HG03066 (cell line): Measurements from ENCODE around the gene RAB3C.
A peak's percentile ranks its signal among the peaks of the same experiment; 100 is the strongest.

Experiments
- ATAC-seq: cut with Tn5 transposase; IDR thresholded peaks from one replicate; pipeline ENCODE4 v1.9.1; 2021; ENCODE audit warnings: low read depth; ENCODE audit not compliant: unreplicated experiment

RAB3C gene

DNA sequence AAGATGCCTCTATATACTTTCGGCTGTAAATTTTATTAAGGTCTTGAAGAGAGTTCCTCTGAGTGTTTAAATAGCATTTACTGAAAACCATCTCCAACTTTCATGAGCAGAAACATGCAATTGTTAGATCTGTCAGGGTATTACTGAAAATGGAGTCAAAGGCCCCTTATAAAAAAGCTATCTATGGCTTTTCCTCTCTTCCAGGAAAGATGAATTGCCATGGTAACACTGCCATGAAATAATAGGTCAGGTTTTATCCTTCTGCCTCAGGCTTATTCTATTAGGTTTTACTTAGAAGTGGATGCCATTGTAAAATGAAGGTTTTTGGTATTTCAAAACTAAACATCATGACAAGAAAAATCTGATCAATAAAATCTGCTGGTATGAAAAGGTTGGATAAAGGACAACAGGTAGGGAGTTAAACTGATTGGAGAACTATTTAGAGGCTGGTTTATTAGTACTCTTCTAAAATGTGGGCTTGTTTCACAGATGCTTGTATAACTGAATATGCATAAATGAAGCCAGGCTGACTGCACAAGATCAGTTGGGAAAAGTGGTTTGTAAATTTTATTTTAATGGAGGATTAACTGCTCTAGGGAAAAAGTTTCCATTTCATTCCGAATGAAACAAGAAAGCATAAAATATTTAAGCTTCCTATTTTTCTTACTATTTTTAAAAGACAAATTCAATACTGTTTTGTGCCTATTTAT, 135.5 kb downstream of the RAB3C start:
- no peak for ATAC-seq

DNA sequence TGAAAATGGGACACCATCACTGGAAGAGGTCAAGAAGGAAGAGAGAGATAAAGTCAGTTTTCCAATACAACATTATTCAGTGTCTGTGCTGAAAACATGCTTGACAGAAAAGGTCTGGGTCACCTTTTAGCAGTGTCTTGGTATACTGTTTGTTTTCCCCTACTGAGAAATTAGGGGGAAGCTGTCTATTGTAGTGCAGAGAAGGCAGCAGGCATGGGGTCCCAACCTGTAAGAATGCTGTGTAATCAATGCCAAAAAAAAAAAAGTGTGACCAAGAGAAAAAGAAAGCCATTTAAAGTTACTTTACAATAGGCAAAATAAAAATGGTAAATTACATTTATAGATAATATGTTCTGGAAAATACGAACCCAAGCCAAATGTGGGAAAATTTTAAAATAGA, 139.3 kb downstream of the RAB3C start:
- no peak for ATAC-seq

DNA sequence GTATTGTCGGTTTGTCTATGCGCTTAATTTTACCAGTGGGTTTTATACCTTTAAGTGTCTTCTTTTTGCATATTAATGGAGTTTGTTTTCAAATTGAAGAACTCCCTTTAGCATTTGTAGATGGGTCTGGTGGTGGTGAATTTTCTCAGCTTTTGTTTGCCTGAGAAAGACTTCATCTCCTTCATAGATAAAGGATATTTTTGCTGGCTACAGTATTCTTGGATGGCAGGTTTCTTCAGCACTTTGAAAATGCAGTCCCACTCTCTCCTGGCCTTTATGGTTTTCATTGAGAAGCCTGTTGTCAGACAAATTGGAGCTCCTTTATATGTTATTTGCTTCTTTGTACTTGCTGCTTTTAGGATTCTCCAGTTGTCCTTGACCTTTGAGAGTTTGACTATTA, 142.1 kb downstream of the RAB3C start:
- no peak for ATAC-seq

DNA sequence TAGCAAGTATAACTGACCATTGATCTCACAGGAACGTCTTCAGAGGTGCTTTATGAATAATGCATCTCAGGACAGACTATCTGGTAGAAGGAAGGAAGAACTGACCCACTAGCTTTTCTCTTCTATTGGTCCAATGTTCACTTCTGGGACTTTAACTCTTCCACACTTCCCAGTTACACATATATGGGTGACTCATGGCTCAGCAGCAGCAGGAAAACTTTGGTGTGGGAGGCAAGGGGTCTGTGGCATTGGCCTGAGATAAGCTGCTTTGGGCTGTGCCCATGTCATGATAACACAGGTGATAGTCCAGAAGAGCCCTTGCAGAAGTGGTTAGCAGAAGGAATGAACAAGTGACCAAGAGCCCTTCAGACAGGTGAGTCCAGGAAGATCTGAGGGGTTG, 148.8 kb downstream of the RAB3C start:
- no peak for ATAC-seq

DNA sequence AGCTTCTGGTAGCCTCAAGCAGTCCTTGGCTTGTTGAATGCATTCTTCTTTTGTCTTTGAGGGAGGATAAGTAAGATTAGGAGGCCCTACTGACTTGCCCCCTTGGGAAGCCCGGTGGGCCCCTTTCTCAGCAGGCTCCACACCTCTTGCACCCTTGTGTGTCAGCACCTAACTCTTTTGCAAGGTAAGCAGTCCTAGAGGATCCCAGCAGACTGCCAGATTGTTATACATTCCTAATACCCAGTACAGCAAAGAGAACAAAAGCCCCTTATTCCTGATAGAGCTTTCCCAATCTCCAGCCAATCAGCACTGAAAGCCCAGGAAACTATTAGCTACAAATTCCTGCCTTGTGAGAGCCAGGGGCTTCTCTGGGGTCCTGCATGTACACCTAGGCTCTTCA, 152.8 kb downstream of the RAB3C start:
- ATAC-seq: no peak

DNA sequence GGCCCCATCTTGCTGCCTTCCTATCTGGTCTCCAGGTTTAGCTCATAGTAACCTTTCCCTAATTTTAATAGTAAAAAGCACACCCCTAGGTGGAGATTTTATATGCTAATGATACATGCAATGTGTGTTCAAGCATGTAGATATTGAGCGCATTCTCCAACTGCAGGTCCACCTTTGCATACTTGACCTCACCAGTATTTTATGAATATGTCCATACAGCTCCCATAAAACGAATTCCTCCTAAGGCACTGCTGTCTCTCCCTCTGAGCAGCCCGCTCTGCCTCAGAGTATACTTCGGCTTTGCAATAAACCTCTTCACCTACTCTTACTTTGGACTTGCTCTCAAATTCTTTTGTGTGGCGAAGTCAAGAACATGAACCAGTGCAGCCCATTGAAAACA, 153.3 kb downstream of the RAB3C start:
- no peak for ATAC-seq

DNA sequence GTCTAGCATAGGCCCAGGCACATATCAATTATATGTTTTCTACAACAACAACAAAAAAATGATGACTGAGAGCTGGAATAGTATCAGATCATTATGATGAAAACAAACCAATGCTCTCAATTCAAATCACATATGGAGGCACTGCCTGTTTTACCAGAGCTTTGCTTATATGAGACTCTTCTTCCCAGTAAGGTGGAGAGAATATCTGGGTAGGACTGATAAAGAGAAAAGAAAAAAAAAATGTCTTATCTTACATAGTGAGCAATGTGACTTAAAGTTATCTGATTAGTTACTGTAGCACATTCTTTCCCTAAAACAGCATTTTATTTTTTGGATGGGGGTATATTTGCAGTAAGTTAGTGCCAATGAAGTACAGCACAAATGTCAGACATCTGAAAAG, 154.8 kb downstream of the RAB3C start:
- ATAC-seq: no peak

DNA sequence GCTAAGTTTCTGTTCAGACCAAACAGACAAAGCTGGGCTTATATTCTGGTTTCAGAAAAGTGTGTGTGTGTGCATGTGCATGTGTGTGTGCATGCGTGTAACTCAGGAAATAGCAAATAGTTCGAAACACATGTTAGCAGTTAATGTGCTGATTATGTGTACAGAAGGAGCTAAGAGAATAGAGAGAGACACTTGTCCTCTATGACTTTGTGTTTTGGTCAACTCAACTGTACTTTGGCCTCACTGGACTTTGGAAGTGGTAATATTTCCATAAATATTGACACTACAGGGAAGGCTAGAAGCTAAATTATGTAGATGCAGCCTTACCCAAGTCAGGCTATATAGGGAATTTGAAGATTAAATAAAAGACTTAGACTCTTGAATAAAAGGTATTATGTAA, 155.5 kb downstream of the RAB3C start:
- no peak for ATAC-seq

DNA sequence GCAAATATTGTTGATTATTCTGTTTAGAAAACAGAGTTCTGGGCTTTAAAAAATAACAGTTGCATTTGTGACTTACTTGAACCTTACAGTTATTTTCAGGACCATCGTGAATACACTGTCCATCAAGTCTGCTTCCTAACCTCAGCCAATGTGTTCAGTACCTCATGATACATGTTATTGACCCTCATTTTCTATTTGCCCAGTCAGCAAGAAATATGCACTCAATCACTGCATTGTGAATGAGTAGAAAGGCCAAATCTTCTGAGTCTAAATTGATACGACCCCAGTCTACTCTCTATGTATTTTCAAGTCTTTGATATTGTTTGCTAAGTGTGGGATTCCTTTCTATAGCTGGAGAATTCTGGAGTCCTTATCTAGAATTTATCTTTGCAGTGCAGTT, 156.2 kb downstream of the RAB3C start:
- no peak for ATAC-seq

DNA sequence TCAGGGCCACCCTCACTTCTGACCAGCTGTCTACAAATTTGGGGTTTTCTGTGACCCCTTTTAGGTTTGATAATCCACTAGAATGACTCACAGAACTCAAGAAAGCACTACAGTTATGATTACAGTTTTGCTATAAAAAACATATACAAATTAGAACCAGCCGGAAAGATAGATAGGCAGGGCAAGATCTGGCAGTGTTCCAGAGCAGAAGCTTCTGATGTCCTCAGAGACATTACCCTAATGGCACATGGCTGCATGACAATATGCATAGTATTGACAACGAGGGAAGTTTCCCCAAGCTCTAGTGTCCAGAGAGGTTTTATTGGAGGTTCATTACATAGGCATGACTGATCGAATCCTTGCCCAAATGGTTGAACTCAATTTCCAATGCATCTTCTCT, 158.1 kb downstream of the RAB3C start:
- no peak for ATAC-seq

DNA sequence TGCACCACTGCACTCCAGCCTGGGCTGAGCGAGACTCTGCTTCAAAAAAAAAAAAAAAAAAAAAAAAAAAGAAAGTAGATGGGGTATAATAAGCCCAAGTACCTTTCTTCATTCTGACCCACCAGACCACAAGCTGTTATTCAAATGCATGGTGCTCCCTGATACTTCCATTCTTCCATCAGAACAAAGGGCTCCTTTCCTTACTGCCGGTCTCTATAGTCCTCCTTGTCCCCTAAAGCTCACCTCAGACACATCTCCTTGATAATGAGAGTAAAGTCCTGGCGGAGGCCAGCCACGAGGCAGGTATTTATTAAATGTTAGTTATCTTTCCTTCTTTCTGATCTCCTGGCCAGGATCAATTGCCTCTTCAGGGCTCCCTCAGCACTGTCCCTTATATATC, 162.5 kb downstream of the RAB3C start:
- no peak for ATAC-seq

DNA sequence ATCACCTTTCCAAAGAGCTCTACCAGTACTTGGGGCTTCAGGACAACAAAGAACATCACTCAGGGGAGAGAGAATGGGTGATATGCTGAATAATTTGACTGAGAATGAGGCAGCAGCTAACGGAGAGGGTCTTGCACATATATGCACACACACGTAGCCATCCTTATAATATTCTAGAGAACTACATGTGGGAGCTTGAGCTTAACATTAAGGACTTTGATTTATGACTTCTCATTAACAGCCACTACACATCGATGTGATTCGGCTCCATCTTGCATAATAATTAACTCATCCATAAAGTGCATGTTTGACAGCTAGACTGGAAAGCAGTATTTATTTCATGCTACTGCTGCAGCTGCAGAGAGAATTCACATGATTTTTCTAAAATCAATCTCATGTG, 163.4 kb downstream of the RAB3C start:
- ATAC-seq: no peak

DNA sequence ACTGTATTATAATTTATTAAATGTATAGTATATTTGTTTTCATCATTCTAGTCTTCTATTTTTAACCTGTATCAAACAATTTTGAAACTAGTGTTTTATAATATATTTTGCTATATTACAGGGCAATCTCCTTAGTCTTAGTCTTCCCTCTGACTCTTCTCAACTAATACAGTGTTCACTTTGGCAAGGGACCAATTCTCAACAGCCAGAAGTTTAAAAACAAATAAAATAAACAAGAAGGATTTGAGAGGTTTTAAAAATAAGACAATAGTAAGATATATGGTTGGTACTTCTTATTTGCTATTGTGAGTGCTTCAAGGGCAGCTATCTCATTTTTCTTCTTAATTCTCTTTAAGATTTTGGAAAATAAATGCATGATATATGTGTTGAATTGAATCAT, 167.2 kb downstream of the RAB3C start:
- no peak for ATAC-seq

DNA sequence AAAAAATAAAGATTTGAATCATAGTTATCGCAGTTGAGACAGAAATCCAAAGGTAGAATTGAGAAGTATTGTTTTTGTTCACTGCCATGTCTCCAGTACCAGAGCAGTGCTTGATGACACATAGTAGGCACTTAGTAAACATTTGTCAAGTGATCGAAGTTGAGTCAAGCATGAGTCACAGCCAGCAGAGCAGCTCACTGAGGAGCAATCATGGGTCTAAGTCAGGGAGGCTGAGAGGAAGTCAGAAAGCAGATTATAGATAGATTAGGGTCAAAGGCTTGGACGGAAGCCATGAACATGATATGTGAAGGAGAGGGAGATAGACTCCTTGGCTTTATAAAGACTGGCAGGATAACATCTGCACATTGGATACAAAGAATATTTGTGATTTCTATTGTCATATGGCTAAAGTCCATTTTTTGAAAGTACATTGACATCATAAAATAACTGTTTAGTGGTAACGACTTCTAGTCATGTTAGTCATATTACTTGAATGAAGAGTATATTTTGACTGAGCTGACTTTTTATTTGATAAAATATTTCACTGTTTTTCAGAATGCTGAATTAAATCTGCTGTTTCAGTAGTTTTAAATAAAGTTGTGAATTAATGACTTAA, 168.5 kb downstream of the RAB3C start:
- no peak for ATAC-seq

DNA sequence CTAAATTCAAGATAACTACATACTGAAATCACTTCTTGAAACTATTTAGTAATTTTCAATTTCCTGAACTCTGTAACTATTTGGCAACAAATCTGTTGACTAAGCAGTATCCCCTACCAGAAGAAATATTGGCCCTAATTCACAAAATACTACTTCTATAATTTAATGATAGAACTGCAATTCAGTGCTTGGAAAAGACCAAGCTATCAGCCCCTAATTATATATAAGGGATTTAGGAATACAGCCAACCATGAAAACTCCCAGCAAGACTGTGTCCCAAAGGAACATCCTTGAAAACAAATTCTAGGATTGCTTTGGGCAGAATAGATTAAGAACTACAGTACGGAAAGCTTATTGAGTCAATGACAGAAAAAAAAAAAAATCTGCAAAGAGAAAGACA, 169.2 kb downstream of the RAB3C start:
- no peak for ATAC-seq

DNA sequence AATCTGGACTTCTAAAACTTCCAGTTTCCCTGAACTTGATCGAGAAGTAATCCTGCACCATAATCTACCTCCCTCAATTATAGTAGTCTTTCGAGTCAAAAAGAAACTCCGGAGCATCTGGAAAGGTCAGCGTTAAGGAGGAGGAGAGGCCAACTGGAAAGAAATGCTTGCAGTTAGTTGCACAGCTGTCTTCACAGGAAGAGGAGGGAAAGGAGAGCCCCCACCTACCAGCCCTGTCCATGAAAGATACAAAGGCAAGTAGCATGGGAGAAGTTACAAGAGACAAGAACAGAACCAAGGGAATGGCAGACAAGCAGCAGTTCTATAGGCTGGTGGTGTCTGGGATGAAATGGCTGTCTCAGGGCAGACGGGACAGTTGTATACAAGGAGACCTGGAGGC, 170.6 kb downstream of the RAB3C start:
- no peak for ATAC-seq

DNA sequence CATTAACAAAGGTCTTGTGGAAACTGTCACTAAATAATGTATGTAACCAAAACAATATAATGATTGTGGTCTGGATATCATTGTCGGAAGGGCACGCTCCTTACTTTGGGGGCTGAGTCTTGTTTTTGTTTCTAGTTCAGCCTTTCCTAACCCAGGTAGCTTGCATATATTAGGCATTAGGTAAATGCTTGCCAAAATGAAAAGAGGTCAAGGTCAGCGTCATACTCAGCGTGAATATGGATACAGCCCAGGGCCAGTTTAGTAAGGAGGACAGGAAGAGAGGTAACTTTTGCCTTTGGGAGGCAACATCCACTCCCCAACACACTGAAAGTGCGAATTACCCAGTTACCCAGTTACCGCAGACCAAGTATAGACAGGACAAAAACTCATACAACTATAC, 171.4 kb downstream of the RAB3C start:
- no peak for ATAC-seq

DNA sequence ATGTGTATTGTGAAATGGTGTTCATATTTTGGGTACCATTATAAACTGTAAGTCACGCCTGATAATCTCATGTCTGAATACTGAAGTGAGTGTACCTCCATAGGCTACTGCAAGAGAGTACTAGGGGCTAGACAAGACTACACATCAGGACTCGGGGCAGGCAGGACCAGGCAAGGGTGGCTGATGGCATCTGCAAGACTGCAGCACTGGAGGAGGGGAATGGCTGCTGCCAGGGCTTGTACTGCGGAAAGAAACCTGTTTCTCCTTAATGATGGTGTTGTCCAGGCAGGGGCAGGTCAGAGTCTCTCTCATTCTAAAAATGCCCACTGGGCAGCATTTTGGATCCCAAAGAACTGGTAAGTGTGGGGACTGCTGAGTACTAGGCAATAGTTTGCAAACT, 172.5 kb downstream of the RAB3C start:
- no peak for ATAC-seq

DNA sequence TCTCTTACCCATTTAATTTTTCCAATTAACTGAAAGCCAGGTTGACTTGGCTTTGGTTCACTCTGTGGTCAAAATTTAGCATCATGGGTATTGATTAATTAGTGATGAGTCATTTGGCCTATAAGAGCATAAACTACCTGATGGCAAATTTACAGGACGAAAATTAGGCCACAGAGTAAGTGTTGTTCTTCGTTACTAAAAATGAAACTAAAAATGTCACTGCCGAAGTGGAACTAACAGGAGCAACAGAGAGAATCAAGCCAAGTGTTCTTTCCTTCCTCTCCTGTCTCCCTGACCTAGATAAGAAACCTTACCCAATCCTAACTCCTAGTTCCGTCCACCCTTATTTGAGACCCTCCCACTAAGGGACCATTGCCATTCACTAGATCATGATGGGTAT, 176.9 kb downstream of the RAB3C start:
- peak; percentile 94 for ATAC-seq

DNA sequence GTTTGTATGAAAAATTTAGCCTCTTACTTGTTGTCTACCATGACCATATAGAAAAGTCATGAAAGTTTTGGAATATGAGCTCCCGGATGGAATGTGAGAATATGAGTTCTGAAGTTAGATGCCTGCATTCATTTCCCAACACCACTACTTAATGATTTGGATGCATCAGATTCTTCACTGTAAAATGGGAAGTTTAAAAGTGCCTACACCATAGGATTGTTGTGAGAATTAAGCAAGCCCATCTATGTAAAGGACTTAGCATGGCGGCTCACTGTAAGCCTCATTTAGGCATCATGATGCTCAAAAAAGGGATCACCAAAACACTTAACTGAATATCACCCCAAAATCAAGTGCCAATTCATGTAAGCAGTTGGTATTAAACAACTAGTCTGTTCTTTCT, 177.3 kb downstream of the RAB3C start:
- ATAC-seq: no peak

DNA sequence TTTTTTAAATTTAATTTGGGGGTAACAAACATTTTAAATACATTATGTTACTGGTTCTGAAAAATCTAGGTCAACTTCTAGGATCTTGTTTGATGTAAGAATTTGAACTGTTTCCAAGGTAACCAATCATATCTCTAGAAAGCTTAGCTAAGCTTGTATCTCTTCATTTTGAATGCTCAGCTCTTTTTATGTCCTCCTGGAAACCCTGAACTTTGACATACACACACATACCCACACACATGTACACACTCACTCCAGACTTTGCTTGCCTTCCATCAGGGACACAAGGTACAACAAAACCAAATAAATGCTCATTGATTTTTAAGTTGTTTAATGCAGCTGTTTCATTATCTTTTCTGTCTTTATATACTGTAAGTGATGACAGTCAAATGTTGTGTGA, 178.5 kb downstream of the RAB3C start:
- ATAC-seq: no peak

DNA sequence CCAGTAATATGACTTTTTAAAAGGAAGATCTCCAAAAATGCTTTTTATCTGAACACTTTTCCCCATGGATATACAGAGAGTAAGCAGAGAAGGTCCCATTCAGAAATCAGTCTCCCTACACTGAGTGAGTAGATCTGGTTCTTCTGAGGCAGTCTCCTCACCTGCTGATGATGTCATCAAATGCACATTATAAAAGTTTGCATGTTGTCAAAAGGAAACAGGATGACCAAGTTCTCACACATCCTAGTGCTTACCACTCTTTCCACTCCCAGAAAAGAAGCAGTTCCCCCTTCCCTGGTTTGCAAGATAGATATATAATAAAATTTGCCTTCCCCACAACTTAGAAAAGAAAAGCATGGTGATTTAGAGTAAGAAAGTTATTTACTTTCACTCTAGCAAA, 180.5 kb downstream of the RAB3C start:
- no peak for ATAC-seq

DNA sequence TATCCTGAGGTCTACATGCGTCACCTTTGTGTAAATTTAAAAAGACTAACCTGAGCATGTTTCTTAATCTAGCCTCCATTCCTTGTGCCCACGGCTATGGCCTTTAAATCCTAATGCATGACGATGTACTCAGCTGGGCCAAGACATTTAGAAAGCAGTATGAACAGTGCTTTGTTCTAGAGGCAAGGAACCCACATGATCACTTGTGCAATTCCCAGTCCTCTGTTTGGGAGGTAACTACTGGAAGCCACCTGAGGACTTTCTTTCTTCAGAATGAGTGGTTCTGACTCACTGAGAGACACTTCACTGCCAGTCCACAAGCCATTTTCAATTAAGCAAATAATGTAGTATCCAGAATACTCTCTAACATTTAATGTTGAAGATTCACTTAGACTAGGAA, 181.3 kb downstream of the RAB3C start:
- ATAC-seq: no peak
